Measurements from ENCODE around the gene STXBP5L.

DNA sequence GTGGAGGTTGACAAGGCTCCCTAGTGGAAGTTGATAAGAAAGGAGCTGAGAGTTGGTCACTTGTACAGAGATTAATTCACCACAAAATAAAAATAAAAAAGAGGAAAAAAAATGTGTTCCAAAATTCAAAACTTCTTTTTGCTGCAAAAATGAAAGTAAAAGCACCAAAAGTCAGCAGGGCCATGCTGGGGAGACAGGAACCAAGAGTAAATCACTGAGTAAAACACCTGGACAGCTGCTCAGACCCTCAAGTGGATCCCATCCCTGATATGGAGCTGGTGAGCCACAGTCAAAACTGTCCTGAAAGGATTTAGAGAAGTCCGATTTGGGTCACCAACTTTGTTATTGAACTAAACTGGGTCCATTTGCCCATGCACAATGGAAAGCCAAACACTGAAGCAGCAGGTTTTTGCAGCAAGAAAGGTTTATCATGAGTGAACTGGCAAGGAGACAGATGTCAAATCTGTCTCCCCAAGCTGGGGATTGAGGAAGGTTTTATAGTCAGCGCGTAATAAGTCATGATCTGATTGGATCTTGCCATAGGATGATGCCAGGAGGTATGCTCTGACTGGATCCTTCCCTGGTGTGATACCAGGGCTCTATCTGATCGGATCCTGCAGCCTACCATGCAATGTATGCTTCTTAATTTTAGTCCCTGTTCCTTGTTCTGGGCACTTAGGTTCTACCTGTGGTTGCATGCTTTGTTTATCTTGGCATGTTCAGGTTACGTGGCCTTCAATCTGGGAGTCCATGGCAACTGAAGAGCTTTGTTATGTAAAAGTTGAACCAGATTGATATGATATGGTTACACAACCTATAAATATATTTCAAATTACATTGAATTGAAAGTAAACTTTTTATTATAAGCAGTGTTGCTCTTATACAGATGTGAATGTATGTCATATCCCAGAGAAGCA, 324.6 kb downstream of the STXBP5L start:
- TF ChIP-seq, protein P1, sequence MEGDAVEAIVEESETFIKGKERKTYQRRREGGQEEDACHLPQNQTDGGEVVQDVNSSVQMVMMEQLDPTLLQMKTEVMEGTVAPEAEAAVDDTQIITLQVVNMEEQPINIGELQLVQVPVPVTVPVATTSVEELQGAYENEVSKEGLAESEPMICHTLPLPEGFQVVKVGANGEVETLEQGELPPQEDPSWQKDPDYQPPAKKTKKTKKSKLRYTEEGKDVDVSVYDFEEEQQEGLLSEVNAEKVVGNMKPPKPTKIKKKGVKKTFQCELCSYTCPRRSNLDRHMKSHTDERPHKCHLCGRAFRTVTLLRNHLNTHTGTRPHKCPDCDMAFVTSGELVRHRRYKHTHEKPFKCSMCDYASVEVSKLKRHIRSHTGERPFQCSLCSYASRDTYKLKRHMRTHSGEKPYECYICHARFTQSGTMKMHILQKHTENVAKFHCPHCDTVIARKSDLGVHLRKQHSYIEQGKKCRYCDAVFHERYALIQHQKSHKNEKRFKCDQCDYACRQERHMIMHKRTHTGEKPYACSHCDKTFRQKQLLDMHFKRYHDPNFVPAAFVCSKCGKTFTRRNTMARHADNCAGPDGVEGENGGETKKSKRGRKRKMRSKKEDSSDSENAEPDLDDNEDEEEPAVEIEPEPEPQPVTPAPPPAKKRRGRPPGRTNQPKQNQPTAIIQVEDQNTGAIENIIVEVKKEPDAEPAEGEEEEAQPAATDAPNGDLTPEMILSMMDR (IDR thresholded peaks at IDR 0.05), result no peak
- no peak for TF ChIP-seq POLR2A (IDR thresholded peaks at IDR 0.05)
